KBM-7 (cell line): ENCODE measurements around the gene NR3C1.

Experiments
- DNase-seq: peaks from one replicate; pipeline ENCODE4 v3.0.0-alpha.2; 2015
- in situ Hi-C: fragments of 300-500 bp; cut with MboI; formaldehyde crosslinking; loops from 2 replicates; pipeline ENCODE4 v1.14.3; 2020; ENCODE audit warnings: low sequenced_read_pairs, low pct_unique_long_range_greater_than_20kb, mixed read lengths

The NR3C1 gene

DNA sequence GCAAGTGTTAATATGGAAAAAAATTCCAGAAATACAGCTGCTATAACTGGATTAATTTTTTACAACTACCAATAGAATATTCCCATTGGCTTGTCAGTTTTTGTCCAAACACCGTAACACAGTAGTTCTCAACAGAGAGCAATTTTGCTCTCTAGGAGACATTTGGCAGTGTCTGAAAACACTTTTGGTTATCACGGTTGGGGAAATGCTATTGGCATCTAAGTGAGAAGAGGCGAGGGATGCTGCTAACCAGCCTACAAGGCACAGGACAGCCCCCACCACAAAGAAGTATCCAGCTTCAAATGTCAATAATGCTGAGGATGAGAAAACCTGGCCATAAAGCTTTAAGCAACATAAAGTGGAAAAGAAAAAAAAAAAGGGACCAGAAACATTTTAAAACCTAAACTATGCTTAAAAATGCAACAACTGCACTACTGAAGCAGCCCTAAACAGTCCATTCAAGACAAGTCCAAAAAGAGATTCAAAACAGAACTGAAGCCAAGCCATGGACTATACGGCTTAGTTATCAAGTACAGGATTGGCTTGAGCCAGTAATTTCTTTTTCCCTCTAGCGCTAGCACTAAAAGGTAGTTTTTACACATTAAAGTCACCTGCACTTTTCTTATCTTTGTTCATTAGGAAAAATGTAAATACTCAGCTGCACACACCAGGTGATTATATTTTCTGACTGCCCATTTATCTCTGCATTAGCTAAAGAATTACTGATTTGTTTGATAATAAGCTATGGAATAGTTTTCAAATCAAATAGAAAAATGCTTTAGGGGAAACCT lies 83.9 kb downstream of the NR3C1 start:
- in situ Hi-C loops, result no loop called here
- DNase-seq, result no peak

GRCh38 chr5:143318833-143319232 lies 84.7 kb downstream of the NR3C1 start:
- in situ Hi-C loops, result no loop called here
- no peak for DNase-seq

- DNase-seq, result no peak
- in situ Hi-C loops, result no loop called here
These were observed 85.2 kb downstream of the NR3C1 start for GRCh38 chr5:143318270-143318669.

- in situ Hi-C loops, result no loop called here
- DNase-seq, result no peak
These were observed 86.4 kb downstream of the NR3C1 start for GRCh38 chr5:143316844-143317631.

DNA sequence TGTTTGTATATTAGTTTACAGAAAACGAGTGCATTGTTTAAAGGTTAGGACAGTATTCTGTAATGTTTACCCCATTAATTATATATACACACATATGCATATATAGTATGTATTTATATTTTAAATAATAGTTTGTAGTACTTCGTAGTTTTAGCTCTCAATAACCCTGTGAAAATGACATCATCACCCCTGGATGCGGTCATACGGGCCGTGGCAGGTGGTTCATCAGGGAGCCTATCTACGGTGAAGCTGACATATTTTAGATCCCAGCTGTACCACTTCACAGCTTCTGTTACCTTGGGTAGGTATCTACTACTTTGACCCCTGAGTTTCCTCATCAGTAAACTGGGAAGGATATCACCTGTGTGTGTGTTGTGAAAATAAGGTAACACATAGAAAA lies 87.1 kb downstream of the NR3C1 start:
- in situ Hi-C loops, result no loop called here
- DNase-seq, result no peak

GRCh38 chr5:143315929-143316328 lies 87.6 kb downstream of the NR3C1 start:
- in situ Hi-C loops, result no loop called here
- no peak for DNase-seq

GRCh38 chr5:143315214-143315613 lies 88.3 kb downstream of the NR3C1 start:
- in situ Hi-C loops, result no loop called here

GRCh38 chr5:143314659-143315058 lies 88.8 kb downstream of the NR3C1 start:
- in situ Hi-C loops, result no loop called here
- DNase-seq, result no peak

More at GRCh38 chr5:143315214-143315613, 88.3 kb downstream of the NR3C1 start:
- DNase-seq, result no peak

- no peak for DNase-seq
- in situ Hi-C loops, result no loop called here
These were observed 89.4 kb downstream of the NR3C1 start for GRCh38 chr5:143314099-143314498.

DNA sequence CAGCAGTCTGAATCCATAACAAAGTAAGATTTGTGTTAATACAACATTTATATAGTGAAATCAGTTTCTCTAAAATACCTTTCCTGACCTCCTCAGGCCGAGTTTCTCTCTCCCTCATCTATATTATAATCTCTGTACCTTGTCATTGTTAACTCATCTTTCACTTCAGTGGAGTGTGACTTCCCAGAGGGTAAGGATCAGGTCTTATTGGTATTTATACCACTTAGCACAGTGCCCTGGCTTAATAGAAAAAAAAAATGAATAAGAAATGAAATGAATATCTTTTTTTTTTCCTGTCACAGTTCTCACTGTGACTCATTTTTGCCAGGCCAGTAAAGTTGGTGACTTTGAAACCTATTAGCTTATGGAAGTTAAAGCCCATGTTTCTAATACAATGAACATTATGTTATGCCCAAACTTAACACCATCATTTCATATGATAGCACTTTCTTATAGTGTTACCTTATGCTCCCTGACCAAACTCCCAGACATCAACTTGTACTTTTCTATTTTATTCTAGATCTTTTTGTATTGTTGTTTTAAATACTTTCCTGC lies 90.1 kb downstream of the NR3C1 start:
- in situ Hi-C loops, result no loop called here
- DNase-seq, result no peak

DNA sequence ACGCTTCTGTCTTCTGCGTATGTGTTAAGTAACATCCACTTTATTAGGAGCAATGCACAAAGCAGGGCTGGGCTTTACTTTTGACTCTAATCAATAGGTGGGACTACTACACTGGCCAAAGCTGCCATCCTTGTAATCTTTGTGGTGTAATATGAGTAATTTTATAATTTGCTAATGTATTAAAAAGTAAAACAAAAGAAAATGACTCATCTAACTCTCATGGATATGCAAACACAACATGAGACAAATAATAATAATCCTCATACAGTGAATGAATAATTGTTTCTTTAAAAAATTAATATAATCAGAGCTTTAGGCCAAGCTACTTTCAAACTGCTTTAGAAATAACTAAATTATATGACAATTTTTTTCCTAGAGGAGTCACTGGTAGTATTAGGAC lies 90.7 kb downstream of the NR3C1 start:
- in situ Hi-C loops, result no loop called here
- no peak for DNase-seq

DNA sequence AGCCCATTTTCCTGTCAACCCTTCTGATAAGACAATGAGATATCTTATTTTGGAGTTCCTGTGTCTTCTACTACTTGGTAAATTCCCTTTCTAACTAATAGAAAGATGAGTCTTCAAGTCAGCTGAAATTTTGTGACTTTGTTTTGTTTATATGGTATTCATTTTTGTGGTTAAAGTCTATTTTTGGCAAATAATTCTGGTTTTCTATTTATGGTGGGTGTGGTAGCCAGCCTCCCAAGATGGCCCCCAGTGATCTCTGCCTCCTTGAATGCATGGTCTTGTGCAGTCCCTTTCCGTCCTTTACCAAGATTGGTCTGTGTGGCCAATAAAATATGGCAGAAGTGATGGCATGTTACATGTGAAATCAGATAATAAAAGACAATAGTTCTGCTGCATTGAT lies 91.5 kb downstream of the NR3C1 start:
- DNase-seq, result no peak
- in situ Hi-C loops, result no loop called here

GRCh38 chr5:143311428-143311827 lies 92.1 kb downstream of the NR3C1 start:
- DNase-seq, result no peak
- in situ Hi-C loops, result no loop called here

- in situ Hi-C loops, result no loop called here
- no peak for DNase-seq
These were observed 93.6 kb downstream of the NR3C1 start for GRCh38 chr5:143309661-143310431.

DNA sequence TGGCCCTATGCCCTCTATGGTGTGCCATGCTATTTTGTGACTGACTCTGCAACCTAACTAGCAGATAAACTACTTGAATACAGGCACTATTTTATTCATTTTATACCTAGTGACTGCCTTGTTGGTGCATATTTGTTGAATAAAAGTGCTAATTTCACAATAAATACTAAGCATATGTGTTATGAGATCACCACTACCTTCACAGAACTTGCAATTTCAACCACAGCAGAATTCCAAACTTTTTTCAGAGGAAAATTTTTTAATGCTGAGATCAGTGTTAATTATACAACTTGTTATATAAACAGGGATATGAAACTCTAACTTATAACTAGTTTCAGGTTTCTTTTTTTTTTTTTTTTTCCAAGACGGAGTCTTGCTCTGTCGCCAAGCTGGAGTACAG lies 94.8 kb downstream of the NR3C1 start:
- in situ Hi-C loops, result no loop called here
- DNase-seq, result no peak

DNA sequence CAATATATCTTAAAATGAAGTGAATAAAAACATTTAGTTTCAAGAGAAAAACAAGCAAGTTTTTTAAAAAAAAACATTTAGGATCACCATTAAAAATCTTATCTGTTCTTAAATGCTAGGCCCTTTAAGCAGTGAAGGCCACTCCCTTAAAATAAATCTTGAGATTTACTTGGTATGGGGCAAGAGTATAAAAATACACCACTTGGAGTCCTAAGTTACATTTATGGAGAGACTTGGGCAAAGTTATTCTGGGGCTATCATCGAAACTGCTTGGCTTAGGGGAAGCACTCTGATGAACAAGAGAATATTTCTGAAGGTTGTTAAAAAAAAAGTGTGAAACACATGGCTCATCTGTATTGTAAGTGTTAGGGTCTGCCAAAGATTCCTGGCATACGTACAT lies 97.4 kb downstream of the NR3C1 start:
- DNase-seq, result no peak
- in situ Hi-C loops, result no loop called here

- in situ Hi-C loops, result no loop called here
- DNase-seq, result no peak
These were observed 98.5 kb downstream of the NR3C1 start for GRCh38 chr5:143304836-143305475.

DNA sequence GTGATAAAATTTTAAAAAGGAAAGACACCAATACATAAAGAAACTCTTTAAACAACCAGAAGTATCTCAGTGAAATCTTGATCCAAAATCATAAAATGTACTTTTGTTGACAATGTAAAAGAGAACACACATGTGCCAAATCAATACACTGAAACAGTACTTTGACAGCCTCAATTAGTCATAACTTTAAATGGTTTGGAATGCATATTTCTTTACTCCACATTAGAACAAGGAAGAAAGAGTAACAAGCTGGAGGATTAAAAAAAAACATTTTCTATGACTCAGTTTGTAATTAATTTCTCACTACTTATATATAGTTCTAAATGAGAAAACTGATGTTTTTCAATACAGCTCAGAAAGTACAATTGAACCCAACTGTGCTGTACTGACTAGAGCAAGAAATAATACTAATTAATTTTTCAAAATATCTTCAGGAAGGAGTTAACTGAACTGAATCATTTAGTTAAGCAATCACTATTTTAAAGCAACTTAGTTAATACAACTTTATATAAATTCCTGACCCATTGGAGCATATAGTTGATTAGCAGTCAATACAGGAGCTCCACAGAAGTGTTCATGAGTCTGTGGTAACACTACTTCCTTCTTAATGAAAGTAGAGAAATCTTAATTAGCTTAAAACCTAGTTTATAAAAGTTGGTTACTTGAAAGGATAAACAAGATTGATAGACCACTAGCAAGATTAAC lies 101.0 kb downstream of the NR3C1 start:
- in situ Hi-C loops, result no loop called here
- no peak for DNase-seq

DNA sequence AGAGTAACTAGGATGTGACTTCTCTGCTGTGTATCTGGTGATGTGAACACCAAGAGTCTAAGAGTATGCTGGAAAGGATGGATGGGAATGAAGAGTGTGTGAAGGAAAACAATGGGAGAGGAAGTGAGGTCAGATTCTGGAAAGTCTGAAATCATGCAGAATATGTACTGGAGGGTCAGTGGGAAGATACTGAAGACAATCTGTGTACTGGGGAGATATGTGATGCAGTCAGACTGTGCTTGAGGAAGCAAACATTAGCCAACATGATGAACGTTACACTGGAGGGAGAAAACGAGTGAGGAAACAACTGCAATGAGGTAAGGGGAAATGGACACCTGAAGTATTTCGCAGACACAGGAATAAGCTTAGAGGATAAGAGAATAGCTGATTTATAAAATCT lies 105.7 kb downstream of the NR3C1 start:
- in situ Hi-C loops, result no loop called here
- no peak for DNase-seq
